Activated T-cell treated with anti-CD3 and anti-CD28 coated beads, Interleukin-2, amount 50 U/mL, for 48 hours (primary cell): ENCODE data around the gene TPSG1.
"Not testable (repeated sequence)": the region's sequence is repeated elsewhere in the genome, so short reads cannot be mapped to it uniquely, and the experiment has no call there.

Experiments used
- DNase-seq, 2 experiments: peaks; one replicate each; pipeline ENCODE4 v3.0.0-alpha.2; 2020

TPSG1 gene

DNA sequence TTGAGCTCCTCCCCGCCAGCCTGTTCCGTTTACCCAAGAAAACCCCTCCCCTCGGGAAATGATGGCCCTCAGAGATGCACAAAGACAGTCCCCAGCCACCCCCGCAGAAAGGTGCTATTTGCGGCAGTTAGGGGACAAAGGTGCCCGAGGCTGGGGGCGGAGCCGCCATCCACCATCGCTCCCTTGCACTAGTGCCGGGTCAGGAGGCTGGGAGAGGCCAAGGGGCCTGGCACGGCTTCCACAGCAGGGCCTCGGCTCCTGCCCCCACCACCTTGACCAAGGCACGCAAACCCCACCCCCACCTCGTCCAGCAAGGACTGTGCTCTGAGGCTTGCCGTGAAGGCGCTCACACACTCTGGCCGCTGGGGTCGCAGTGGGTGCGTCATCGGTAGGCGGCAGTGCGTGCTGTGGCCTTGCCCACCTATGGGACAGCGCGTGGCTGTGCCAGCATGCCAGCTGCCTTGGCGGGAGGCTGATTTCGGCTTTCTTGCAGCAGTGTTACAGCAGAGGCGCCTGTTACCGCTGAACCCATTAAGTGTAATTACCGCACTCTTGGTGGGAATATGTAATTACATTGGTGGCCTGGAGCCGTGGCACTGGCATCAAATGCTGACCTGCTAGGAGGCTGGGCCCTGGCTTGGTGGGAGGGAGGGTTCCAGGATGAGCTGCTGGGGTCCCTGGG is 31.8 kb downstream of the TPSG1 start:
- no peak for DNase-seq

DNA sequence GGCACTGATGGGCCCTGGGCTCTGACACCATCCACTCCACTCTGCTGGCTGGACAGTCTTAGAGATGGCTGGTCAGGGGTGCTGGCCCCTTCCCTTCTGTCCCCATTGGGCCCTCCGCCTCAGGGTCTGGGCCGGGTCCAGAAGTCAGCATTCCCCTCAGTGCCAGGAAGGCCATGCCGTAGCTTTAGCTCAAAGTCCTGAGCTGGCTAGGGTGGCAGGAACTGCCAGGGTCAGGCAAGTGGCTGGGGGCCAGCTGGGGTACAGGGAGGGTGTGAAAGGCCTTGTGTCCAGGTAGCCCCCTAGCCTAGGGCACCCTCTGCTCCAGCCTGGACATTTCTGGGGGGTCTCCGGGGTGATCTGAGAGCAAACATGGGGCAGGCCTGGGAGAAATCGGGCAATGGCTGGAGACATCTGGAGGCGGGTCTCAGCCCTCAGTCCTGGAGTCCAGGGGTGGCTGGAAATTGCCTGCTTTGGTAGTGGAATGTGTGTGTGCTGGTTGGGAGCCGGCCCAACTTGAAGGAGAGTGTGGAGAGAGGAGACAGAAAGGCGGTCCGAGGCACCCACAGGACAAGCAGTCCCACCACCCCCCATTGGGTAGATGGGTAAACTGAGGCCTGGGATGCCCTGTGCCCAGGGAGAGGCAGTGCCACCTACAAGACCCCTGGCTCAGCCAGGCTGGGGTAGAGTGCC is 32.5 kb downstream of the TPSG1 start:
- DNase-seq, result no peak

DNA sequence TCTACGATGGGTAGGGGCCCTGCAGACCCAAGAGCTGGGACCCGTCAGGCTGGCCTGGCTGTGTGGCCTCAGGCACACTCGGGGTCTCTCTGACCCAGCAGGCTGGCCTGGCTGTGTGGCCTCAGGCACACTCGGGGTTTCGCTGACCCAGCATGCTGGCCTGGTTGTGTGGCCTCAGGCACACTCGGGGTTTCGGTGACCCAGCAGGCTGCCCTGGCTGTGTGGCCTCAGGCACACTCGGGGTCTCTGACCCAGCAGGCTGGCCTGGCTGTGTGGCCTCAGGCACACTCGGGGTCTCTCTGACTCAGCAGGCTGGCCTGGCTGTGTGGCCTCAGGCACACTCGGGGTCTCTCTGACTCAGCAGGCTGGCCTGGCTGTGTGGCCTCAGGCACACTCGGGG is 34.3 kb downstream of the TPSG1 start:
- DNase-seq, result not testable (repeated sequence)

DNA sequence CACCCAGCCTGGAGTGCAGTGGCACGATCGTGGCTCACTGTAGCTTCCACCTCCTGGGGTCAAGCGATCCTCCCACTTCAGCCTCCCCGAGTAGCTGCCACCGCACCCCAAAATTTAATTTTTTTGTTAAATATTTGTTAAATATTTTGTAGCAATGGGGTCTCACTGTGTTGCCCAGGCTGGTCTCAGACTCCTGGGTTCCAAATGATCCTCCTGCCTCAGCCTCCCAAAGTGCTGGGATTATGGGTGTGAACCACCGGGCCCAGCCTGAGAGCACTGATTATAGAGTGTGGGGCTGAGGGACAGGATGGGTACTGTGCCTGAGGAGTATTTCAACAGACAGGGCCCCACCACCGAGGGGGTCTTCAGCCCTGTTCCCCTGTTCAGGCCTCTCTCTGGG is 35.6 kb downstream of the TPSG1 start:
- no peak for DNase-seq

DNA sequence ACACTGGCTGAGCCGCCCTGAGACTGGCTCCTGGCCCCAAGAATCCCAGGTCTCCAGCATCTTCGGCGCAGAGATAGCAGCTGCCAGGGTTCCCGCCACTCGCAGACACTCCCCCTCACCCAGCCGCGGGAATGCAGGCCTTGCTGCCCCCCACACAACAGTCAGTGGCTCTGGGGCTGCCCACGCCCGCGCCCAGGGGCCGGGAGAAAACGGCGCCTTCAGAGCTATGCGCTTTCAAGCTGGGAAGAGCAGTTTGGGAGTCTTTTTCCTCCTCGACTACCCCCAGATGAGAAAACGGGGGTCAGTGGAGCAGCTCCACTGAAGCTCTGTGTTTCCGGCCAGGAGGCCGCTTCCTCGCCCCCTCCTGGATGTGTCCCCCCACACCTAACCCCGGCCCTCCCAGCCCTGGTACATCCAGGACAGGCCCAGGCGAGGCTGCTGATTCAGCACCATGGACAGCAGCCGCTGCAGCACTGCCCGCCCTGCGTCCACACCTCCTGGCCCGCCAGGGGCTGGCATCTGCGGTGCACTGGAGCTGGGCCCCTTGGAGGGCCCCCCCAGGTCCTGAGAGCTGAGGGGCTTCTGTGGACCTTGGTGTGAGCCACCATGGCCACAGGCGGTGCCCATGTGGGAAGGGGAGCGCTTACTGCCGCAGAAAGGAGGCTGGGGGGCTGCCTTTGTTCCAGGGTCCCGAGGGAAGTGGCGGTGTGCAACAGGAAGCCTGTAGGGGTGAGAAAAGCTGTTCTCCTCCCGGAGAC is 36.5 kb downstream of the TPSG1 start:
- peak; percentile 52 to 63 for DNase-seq

DNA sequence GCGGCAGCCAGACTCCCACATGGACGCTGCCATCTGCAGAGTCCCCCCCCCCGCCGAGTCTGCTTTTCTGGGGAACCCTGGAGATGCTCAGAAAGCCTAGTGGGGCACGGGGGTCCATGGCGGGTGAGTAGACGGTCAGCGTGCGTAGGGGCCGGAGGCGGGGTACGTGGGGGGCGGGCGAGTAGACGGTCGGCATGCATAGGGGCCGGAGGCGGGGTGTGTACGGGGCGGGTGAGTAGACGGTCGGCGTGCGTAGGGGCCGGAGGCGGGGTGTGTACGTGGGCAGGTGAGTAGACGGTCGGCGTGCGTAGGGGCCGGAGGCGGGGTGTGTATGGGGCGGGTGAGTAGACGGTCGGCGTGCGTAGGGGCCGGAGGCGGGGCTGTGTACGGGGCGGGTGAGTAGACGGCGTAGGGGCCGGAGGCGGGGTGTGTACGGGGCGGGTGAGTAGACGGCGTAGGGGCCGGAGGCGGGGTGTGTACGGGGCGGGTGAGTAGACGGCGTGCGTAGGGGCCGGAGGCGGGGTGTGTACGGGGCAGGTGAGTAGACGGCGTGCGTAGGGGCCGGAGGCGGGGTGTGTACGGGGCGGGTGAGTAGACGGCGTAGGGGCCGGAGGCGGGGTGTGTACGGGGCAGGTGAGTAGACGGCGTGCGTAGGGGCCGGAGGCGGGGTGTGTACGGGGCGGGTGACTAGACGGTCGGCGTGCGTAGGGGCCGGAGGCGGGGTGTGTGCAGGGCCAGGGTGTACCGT is 39.4 kb downstream of the TPSG1 start:
- not testable (repeated sequence) for DNase-seq

DNA sequence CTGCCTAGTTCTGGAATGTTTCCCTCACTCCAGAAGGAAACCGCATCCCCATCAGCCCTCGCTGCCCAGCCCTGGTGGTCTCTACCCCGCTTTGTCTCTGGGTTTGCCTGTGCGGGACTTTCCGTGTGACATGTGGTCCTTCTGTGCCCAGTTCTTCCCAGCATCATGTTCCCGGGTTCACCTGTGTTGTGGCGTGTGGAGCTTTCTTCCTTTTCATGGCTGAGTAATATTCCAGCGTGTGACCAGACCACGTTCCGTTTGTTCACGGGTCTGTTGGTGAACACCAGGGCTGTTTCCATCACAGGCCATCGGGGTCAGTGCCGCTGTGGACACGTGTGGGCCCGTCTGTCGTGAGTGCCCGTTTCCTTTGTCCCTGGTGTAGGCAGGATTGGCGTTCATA is 40.1 kb downstream of the TPSG1 start:
- no peak for DNase-seq

DNA sequence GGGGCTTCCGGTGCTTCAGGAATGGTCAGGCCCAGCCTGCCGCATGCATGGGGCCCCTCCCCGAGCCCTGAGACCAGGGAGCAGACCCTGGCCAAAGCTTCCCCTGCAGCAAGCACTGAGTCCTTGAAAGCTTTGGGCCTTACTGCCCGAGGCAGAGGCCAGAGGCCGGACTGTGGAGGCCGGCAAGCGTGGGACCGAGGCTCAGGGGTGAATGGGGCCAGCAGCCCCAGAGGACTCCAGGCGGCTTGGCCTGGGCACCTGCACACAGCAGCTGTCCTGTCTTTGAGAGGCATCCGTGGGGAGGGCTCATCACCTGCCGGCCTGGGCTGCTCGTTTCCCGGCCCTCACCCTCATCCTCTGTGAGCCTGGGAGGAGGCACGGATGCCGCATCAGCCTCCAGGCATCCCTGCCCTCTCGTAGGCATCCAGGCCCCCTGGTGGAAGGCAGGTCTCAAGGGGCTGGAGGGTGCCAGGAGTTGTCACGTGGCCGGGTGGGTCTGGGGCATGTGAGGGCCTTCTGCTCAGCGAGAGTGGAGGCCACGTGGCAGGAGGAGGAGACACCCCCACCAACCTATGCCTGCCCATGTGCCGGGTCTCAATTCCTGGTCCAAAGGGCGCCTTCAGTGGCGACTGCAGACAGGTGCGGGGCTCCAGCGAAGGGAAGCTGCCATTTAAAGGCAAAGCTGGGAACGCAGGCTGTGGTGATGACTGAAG is 40.8 kb downstream of the TPSG1 start:
- no peak for DNase-seq

DNA sequence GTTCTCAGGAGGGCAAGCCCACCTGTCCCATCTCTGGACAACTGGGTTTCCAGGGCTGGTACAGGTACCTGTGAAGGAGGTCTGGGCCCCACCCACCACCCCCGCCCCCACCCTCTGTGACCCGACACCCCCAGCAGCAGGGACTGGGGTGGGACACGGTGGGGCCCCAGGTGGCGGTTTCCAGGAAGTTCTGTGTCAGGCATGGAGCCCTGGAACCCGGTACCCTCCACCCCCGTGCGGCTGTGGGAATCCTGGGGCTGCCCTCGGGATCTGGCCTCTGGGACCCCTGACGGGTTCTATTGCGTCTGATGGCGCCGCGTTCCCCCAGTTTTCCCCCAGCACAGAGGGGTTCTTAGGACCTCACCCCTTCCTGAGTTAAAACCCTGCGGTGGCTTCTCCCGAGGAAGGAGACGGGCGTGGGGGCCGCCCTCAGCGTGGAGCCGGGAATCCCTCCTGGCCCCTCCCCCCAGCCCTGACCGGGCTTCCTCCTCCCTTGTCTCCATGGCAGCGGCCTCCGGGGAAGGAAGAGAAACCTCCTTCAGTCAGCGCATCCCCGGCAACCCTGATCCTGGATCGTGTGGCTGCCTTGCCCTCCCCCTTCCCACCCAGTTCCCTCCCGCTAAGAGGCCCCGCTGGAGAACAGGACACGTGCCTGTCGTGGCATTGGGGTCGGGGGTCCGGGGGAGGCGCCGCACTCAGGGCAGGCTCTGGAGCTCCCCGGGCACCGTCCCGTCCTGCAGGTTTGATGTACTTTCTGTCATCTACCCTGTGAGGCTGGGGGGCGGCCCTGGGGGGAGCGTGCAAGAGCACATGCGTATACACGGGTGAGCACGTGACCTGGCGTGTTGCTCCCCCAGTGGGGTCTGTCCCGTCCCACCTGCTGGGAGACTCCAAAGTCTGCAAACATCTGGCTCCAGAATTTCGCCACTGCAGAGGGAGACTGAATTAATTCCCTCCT is 41.8 kb downstream of the TPSG1 start:
- DNase-seq, result no peak

DNA sequence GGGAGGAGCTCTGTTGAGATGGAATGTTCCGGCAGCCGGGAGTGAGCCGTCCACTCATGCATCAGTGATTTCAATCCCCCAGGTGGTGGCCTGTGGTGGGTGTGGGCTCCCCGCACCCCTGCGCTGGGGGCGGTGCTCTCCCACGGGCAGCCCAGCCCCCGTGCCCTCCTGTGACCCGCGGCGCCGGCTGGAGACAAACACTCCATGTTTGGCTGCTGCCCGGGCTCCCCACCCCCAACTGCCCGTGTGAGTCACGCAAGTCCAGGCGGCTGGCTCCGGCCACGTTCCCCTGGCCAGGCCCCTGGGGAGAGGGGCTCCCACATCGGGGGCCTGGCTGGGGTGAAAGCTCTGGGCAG is 42.8 kb downstream of the TPSG1 start:
- DNase-seq, result no peak

DNA sequence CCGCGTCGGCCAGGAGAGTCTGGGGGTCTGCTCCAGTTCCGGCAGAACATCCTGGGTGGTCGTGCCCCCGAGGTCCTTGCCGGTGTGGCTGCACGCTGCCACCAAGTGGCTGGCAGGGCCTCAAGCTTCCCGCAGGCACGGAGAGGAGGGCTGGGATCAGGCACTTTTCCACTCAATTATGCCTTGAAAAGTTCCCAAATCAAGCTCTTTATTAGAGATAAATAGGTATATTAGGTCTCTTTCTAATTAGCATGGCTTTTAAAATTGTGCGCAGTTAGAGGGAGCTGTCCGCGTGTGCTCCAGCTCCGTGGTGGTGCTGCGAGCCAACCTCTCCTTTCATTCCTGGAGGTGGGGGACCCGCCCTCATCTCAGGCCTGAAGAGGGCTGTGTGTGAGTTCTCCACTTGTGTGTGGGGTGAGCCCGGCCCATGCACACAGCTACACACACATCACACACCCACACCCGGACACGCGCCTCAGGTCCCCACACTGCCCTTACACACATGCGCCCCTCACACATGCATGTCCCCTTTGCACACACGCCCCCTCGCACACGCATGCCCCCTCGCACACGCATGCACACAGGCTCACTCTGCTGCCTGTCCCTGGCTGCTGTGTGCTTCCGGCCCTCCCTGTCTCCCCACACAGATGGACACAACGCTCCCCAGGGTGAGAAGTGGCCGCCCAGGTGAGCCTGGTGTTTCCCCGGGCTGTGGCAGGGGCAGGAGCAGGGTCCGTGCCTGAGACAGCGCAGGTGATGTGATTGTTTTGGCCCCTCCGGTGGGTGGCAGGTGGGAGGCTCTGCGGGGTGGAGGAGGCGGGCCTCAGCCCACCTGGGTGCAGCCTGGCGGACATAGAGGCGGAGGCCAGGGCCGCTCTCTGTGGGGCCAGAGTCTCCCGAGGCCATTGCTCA is 43.4 kb downstream of the TPSG1 start:
- no peak for DNase-seq

DNA sequence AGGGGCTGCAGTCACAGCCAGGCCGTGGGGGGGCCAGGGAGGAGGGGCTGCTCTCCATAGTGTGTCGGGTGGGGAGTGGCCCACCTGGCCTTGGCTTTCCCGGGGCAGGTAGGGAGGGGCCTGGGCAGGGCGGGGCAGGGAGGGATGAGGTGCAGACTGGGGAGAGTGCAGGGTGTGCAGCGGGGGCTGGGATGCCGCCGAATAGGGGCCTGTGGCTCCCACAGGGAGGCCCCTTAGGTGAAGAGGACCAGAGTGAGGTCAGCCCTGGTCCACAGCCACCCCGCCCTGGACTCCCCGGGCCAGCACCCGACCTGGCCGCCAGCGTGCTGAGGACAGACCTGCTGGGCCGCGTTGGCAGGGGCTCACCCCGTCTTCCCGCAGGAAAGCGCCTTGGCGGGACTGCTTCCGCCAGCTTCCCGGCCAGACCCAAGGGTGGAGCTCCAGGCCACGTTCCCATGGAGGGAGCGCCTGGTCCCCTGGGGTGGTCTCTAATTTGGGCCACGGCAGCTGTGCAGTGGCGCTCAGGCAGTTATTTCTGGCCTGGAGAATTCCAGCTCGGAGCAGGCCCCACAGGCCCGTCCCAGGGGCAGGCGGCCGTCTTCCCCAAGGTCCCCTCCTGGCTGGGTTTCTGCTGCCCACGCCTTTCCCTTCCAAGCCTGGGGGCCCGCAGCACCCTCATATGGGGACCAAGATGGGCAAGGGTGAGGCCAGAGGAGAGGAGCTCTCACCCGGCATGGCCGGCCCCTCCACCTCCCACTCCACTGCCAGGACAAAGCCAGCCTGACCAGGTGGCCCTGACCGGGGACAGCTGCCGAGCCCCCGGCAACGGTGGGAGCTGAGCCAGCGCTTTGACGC is 44.3 kb downstream of the TPSG1 start:
- DNase-seq, result no peak

DNA sequence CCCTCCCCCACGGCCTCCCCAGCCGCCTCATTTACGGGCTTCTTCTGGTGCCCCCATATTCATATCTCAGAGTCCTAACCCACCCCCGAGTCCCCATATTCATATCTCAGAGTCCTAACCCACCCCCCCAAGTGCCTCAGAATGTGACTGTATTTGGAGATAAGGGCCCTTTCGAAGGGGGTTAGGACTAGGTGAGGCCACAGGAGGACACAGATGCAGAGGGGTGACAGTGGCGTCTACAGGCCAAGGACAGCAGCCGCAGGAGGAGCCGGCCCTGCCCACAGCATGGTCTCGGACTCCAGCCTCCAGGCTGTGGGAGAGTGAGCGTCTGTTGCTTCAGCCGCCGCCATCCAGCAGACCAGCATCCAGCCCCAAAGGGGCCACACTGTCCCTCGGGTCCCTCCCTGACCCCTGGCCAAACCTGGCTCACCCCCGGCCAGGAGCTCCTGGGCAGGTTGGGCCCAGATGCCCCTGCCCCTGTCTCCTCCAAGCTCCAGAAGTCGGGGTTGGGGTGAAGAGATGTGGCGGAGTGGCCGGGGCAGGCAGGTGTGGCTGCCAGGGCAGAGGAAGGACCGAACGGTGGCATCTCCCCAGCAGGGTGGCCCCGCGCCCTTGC is 46.7 kb downstream of the TPSG1 start:
- no peak for DNase-seq

DNA sequence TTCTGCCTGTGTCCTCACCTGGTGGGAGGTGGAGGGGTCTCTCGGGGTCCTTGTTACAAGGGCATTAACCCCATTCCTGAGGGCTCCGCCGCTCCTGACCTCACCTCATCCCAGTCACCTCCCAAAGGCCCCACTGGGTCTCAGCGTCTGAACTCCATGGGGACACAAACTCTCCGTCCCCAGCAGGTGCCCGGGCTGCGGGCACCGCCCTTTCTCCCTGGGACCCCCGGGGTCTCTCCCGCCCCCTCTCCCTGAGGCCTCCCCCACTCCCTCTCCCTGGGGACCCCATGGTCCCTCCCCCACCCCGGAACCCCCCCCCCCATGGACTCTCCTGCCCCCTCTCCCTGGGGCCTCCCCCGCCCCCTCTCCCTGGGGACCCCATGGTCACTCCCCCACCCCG is 47.3 kb downstream of the TPSG1 start:
- no peak for DNase-seq

DNA sequence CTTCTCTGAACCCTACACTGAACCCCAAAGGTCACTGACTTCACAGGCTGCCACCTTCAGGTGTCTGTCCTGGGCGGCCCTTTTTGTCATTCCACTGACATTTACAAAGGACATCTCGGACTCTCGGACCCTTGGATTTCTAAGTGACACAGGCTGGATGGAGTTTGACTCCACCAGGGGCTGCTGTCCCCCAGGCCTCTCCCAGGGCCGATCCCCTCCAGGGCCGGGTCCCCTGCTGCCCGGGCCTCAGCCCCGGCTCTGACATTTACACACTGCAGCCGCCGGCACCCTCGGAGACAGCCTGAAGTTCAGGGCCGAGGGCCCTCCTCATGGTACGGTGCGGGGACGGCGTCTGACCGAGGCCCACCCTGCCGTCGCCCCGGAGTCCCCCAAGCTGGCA is 48.0 kb downstream of the TPSG1 start:
- no peak for DNase-seq

DNA sequence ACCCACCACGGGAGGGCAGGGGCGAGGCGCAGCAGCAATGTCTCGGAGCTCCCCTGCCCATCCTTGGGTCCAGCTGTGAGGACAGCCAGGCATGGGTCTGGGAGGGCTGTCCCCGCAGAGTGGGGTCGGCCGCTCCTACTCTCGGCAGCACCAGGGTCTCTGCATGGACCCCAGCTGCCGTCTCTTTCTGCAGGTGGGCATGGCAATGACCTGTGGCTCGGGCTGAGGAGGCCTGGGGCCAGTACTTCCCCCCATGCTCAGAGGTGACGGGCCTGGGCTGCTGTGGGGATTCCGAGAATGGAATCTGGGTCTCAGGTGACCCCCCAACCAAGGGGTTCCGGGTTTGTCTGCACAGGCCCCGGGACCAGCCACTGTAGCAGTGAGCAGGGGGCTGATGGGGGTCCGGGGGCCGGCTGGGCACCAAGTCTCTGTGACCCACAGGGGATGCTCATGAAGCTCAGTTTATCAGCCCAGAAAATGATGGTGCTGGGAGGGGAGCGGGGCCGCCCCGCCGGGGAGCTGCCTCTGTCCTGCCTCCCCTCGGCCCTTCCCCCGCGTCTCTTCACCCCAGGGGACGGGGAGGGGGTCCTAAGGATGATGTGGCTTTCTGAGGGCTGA is 48.7 kb downstream of the TPSG1 start:
- DNase-seq, result no peak

DNA sequence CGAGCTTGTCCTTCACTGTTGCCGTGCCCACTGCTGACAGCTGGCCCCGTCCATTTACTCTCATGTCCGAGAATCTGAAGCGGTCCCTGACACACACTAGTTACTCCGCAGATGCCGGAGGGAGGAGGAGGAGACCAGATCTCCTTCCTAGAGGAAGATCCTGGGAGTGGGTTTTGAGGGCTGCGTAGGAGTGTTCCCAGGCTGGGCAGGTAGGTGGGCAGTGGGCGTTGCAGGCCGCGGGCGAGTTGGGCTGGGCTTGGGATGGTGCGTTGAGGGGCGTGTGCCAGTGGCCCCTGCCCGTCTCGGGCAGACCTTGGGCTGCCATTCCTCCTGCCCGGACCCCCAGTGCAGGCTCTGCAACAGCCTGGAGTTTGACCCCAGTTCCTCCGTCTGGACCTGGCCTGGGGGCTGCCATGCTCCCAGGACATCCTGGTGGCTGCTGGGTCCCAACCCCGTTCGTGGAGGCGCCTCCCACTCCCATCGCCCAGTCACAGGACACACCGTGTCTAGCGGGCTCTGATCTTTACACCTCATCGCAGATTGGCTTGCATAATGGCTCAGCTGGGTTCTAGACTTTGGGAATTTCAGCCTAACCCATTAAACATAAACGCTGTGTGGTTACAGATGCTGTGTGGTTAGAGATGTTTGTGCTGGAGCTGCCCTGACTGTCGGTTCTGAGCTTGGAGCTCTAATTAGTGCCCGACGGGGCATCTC is 49.3 kb downstream of the TPSG1 start:
- DNase-seq, result no peak
